G401.6 (cell line): ENCODE data around the gene SLC35F3.
"Not testable (repeated sequence)": the region's sequence is repeated elsewhere in the genome, so short reads cannot be mapped to it uniquely, and the experiment has no call there.

ENCODE experiments used
- FAIRE-seq: peaks from 2 replicates; lab custom pipeline; 2012; peaks lifted over from hg19 to GRCh38; lab: Jason Lieb, UNC

The SLC35F3 gene

DNA sequence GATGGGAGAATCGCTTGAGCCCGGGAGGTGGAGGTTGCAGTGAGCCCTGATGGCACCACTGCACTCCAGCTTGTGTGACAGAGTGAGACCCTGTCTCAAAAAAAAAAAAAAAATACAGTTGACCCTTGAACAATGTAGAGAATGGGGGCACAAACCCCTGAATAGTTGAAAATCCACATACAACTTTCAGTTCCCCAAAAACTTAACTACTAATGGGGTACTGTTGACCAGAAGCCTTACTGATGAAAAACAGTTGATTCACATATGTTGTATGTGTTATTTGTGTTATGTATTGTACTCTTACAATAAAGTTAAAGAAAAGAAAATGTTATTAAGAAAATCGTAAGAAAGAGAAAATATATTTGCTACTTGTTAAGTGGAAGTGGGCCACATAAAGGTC is 417.6 kb downstream of the SLC35F3 start:
- FAIRE-seq: no peak

GRCh38 chr1:234322979-234323378 is 418.5 kb downstream of the SLC35F3 start:
- peak; percentile 30 for FAIRE-seq

DNA sequence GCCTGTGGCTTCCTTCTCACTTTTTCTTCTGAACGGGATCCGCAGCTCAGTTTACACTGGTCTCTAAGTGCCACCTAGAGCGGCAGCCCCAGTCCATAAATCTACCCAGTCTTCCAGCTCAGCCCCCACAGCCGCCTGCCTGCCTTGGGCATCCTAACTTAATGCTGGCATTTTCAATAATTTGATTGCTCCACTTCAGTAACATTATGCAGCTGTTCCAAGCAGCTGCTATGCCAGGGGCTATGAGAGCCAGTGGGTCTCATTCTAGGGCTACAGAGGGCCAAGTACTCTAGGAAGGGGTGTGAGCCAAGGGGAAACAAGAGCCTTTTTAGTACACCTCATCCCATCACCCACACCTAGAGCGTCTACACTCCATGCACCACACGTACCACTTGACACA is 420.3 kb downstream of the SLC35F3 start:
- FAIRE-seq: no peak

- FAIRE-seq: no peak
These were observed 421.5 kb downstream of the SLC35F3 start for GRCh38 chr1:234325878-234326496.

GRCh38 chr1:234326497-234327366 is 422.3 kb downstream of the SLC35F3 start:
- FAIRE-seq: no peak

DNA sequence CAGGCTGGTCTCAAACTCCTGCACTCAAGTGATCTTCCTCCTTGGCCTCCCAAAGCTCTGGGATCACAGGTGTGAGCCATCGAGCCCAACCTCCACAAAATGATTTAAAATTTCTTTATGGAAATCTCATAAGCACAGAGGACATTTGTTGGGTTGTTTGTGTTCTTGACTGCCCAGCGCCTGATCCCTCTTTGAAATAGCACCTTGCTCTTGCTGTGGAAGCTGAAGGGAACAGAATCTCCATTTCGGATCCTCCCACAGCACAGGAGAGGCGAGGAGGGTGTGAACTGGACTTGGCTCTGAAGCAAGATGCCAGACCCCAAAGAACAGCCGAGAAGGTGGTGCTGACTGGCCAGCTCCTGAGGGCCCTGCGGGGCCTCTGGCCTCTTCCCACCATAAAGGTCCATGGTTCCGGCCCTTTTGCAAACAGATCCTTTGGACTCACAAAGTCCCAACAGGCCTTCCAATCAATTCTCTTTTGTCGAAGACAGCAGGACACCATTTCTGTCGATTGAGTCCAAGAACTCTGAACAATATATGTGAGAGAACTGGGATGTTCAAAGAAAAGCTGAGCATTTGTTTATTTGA is 423.2 kb downstream of the SLC35F3 start:
- FAIRE-seq: no peak

DNA sequence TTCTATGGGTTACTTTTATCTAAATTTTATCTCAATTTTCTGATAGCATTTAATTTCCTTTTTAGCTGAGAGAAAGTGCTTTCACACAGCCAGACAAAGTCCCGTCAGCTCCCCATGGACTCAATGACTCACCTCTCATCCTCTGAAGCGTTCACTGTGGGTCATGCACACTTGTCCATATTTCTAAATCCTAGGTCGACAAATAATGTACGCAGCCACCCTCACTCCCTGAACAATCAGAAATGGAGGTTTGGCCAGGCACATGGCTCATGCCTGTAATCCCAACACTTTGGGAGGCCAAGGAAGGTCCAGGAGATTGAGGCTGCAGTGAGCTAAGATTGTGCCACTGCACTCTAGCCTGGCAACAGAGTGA is 426.4 kb downstream of the SLC35F3 start:
- FAIRE-seq: no peak

DNA sequence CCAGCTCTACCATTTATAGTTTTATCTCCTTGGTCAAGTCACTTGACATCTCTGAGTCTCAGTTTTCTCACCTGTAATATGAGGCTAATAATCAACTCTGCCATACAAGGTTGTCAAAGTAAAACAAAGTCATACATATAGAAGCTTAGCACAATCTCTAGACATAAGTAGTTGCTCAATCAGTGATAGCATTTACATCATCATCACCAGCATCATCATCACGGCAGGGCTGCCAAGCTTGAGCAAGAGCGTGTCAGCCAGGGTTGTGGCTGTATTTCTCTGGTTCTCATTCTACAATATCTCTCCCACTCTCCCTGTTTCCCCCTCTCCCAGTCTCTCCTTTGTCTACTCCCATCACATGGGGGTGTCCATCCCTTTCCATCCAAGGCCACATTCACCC is 427.0 kb downstream of the SLC35F3 start:
- no peak for FAIRE-seq

GRCh38 chr1:234336359-234336758 is 431.9 kb downstream of the SLC35F3 start:
- FAIRE-seq: no peak

DNA sequence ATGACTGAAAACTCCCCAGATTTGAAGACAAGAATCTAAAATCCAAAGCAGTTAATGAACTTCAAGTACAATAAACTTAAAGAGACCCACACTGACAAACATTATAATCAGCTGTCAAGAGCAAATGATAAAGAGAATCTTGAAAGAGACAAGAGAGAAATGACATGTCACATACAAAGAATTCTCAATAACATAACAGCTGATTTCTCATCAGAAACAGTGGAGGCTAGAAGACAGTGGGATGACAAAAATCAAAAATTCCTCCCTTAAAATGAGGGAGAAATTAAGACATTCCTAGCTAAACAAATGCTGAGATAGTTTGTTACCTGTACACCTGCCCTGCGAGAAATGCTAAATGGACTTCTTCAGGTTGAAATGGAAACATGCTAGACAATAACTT is 432.8 kb downstream of the SLC35F3 start:
- no peak for FAIRE-seq

- FAIRE-seq: no peak
These were observed 436.1 kb downstream of the SLC35F3 start for GRCh38 chr1:234340528-234340927.

- no peak for FAIRE-seq
These were observed 438.3 kb downstream of the SLC35F3 start for GRCh38 chr1:234342774-234343173.

DNA sequence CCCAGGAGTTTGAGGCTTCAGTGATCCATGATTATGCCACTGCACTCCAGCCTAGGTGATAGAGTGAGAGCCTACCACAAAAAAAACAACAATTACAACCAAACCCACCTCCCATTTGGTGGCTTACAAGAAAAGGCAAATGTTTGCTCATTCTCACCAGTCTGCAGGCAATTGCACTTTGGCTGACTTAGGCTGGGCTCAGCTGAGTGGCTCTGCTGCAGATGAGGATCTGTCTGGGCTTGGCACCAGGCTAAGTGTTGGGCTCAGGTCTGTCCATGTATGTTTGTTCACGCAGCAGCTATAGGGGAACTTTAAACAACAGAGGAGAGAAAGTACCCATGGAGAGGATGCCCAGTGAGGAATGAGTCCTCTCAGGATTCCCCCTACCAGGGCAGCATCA is 440.8 kb downstream of the SLC35F3 start:
- no peak for FAIRE-seq

- FAIRE-seq: no peak
These were observed 444.5 kb downstream of the SLC35F3 start for GRCh38 chr1:234348964-234349363.

GRCh38 chr1:234355782-234356510 is 451.5 kb downstream of the SLC35F3 start:
- no peak for FAIRE-seq

- not testable (repeated sequence) for FAIRE-seq
These were observed 452.3 kb downstream of the SLC35F3 start for GRCh38 chr1:234356615-234357269.

DNA sequence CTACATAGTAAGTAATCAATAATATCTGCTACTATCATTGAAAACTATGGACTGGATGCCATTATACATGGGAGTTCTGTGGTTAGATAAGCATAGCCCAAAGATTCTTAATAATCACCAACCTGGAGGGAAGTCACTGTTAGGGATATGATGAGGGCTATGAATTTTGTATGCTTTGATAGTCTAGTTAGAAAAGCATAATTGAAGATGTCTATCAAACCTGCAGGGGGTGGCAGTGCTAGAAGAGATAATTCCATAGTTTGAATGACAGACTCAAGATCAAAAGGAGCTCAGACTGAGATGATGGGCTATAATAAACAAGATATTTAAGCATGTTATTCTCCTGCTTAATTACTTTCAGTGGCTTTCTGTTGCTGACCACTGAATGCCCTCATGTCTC is 453.4 kb downstream of the SLC35F3 start:
- no peak for FAIRE-seq

DNA sequence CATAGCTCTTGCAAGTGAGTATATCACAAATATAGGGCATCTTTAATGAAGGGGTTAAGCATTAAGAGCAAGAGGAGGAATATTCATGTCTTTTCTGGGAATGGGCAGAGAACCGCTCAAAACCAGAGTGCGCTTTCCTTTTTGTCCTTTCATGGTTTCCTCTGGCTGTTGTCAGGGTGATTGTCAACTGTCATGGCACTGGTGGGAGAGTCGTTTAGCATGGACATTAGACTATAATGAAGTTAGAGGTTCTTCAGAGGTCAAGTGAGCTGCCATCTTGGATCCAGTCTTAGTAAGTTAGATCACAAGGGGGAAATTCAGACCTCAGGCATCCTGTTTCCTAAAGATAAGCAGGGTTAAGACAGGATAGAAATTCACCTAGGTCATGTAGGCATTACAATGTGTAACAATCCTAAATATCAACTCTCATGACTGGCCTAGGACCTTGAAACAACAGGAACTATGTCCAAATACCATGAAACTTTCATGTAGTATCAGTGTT is 456.7 kb downstream of the SLC35F3 start:
- FAIRE-seq: no peak

GRCh38 chr1:234362558-234362957 is 458.1 kb downstream of the SLC35F3 start:
- no peak for FAIRE-seq

- no peak for FAIRE-seq
These were observed 464.0 kb downstream of the SLC35F3 start for GRCh38 chr1:234368320-234369032.

GRCh38 chr1:234369033-234369430 is 464.6 kb downstream of the SLC35F3 start:
- FAIRE-seq: no peak
